Mucosa of rectum (tissue), 2 donors: ENCODE measurements around the gene MFF.
"Not testable (repeated sequence)": the region's sequence is repeated elsewhere in the genome, so short reads cannot be mapped to it uniquely, and the experiment has no call there.

Experiments used
- H3K27ac ChIP-seq, 2 donors: one replicate each; pipeline ENCODE4 v1.7.0; 2013; ENCODE audit warnings: inconsistent platforms in 2 of 2, low read depth in 2 of 2, low read length in 2 of 2
- H3K27me3 ChIP-seq, 2 donors: one replicate each; pipeline ENCODE4 v1.7.0; 2013; ENCODE audit warnings: low read length in 2 of 2; ENCODE audit not compliant: control insufficient read depth in 2 of 2, insufficient read depth in 2 of 2
- H3K36me3 ChIP-seq, 2 donors: one replicate each; pipeline ENCODE4 v1.7.0; 2013; ENCODE audit warnings: low read length in 2 of 2; ENCODE audit not compliant: control insufficient read depth in 2 of 2, insufficient read depth in 2 of 2
- H3K4me1 ChIP-seq, 2 donors: one replicate each; pipeline ENCODE4 v1.7.0; 2013; ENCODE audit warnings: low read length in 2 of 2, mild to moderate bottlenecking in 1 of 2; ENCODE audit not compliant: control insufficient read depth in 2 of 2, insufficient read depth in 2 of 2
- H3K4me3 ChIP-seq, 2 donors: one replicate each; pipeline ENCODE4 v1.7.0; 2013; ENCODE audit warnings: low read length in 2 of 2
- H3K9ac ChIP-seq, 2 donors: one replicate each; pipeline ENCODE4 v1.7.0; 2013; ENCODE audit warnings: low read length in 2 of 2, low read depth in 1 of 2, mild to moderate bottlenecking in 1 of 2
- H3K9me3 ChIP-seq, 2 donors: one replicate each; pipeline ENCODE4 v1.7.0; 2013; ENCODE audit warnings: low read length in 2 of 2; ENCODE audit not compliant: control insufficient read depth in 2 of 2
- donor health status: healthy.
- donor health status: Normal muscosa, but diverticular disease.

Gene MFF

GRCh38 chr2:227373389-227373788 is 48.3 kb downstream of the MFF start:
- H3K4me1 ChIP-seq = peaks cover 0 to 4% of the 10 kb centered on the region in 2 donors
- H3K9ac ChIP-seq = no peak overlapping the region
- H3K27ac ChIP-seq = no peak overlapping the region
- H3K36me3 ChIP-seq = no peaks in the 10 kb centered on the region
- H3K27me3 ChIP-seq = no peaks in the 10 kb centered on the region
- no peaks in the 10 kb centered on the region for H3K9me3 ChIP-seq
- no peak overlapping the region for H3K4me3 ChIP-seq

- Histone ChIP-seq H3K27ac (no peak overlapping the region), H3K4me3 (no peak overlapping the region)
Measured at GRCh38 chr2:227374158-227374557, 49.1 kb downstream of the MFF start.

GRCh38 chr2:227376656-227377396 is 51.8 kb downstream of the MFF start:
- Histone ChIP-seq H3K27me3 (no peaks in the 10 kb centered on the region), H3K36me3 (no peaks in the 10 kb centered on the region), H3K27ac (no peak overlapping the region), H3K4me3 (no peak overlapping the region), H3K9ac (no peak overlapping the region), H3K4me1 (peaks cover 0 to 8% of the 10 kb centered on the region in 2 donors), H3K9me3 (no peaks in the 10 kb centered on the region)

More at GRCh38 chr2:227374158-227374557, 49.1 kb downstream of the MFF start:
- no peak overlapping the region for H3K9ac ChIP-seq
- no peaks in the 10 kb centered on the region for H3K9me3 ChIP-seq
- peaks cover 0 to 8% of the 10 kb centered on the region in 2 donors for H3K4me1 ChIP-seq
- no peaks in the 10 kb centered on the region for H3K36me3 ChIP-seq
- no peaks in the 10 kb centered on the region for H3K27me3 ChIP-seq

GRCh38 chr2:227377467-227378351 is 52.7 kb downstream of the MFF start:
- no peak overlapping the region for H3K4me3 ChIP-seq
- H3K4me1 ChIP-seq = peaks cover 0 to 8% of the 10 kb centered on the region in 2 donors
- H3K36me3 ChIP-seq = no peaks in the 10 kb centered on the region

GRCh38 chr2:227378371-227378782 is 53.3 kb downstream of the MFF start:
- Histone ChIP-seq H3K9me3 (no peaks in the 10 kb centered on the region), H3K27me3 (no peaks in the 10 kb centered on the region), H3K27ac (no peak overlapping the region), H3K4me1 (peaks cover 0 to 8% of the 10 kb centered on the region in 2 donors), H3K4me3 (no peak overlapping the region), H3K36me3 (no peaks in the 10 kb centered on the region), H3K9ac (no peak overlapping the region)

More at GRCh38 chr2:227377467-227378351, 52.7 kb downstream of the MFF start:
- H3K27ac ChIP-seq = no peak overlapping the region
- H3K27me3 ChIP-seq = no peaks in the 10 kb centered on the region
- H3K9me3 ChIP-seq = no peaks in the 10 kb centered on the region
- H3K9ac ChIP-seq = no peak overlapping the region

GRCh38 chr2:227379095-227379494 is 54.0 kb downstream of the MFF start, which contains the start of gene TM4SF20:
Gene TM4SF20 (minus strand): TSS chr2:227379306. CDS start chr2:227379268, 38 bp downstream.
- Histone ChIP-seq H3K9ac (no peak within 1 kb of the TSS), H3K27ac (no peak within 1 kb of the TSS), H3K4me3 (no peak within 1 kb of the TSS), H3K36me3 (no peaks in the 10 kb centered on the region), H3K27me3 (no peaks in the 10 kb centered on the region), H3K4me1 (peaks cover 0 to 8% of the 10 kb centered on the region in 2 donors), H3K9me3 (no peaks in the 10 kb centered on the region)

GRCh38 chr2:227382241-227382835 is 57.3 kb downstream of the MFF start:
- not testable (repeated sequence) for H3K27ac ChIP-seq, H3K9me3 ChIP-seq, H3K9ac ChIP-seq, H3K4me1 ChIP-seq, H3K4me3 ChIP-seq, H3K36me3 ChIP-seq, H3K27me3 ChIP-seq

GRCh38 chr2:227383686-227384085 is 58.6 kb downstream of the MFF start:
- H3K27me3 ChIP-seq = no peaks in the 10 kb centered on the region
- no peaks in the 10 kb centered on the region for H3K36me3 ChIP-seq
- no peaks in the 10 kb centered on the region for H3K9me3 ChIP-seq
- H3K4me3 ChIP-seq = no peak overlapping the region
- no peak overlapping the region for H3K27ac ChIP-seq
- H3K9ac ChIP-seq = no peak overlapping the region
- H3K4me1 ChIP-seq = peaks cover 0 to 2% of the 10 kb centered on the region in 2 donors

- Histone ChIP-seq H3K9me3 (no peaks in the 10 kb centered on the region), H3K4me3 (no peak overlapping the region), H3K27me3 (no peaks in the 10 kb centered on the region), H3K27ac (no peak overlapping the region), H3K9ac (no peak overlapping the region), H3K4me1 (no peaks in the 10 kb centered on the region), H3K36me3 (no peaks in the 10 kb centered on the region)
Measured at GRCh38 chr2:227386630-227387029, 61.6 kb downstream of the MFF start.

GRCh38 chr2:227387583-227387982 is 62.5 kb downstream of the MFF start, which contains the start of gene SCYGR1:
Gene SCYGR1 (minus strand): TSS chr2:227387949. CDS start chr2:227387949, 0 bp downstream.
- not testable (repeated sequence) for H3K4me3 ChIP-seq, H3K9ac ChIP-seq, H3K4me1 ChIP-seq, H3K27ac ChIP-seq, H3K36me3 ChIP-seq, H3K27me3 ChIP-seq, H3K9me3 ChIP-seq
